H1 (cell line): ENCODE data around the gene CD96. TPM values are rescaled to one million over a fixed set of nuclear protein-coding genes. Genes with fewer than 3 reads are reported as not detected.

Experiments used
- CEBPB ChIP-seq: IDR thresholded peaks from 2 replicates; pipeline ENCODE4 v1.6.1; 2012; ENCODE audit warnings: low read depth, low read length
- EGR1 ChIP-seq: IDR thresholded peaks from 2 replicates; pipeline ENCODE4 v1.6.1; 2011; ENCODE audit warnings: low read depth, low read length, borderline replicate concordance
- EZH2 ChIP-seq: fragments of 200-600 bp; sonication (generic); IDR thresholded peaks from 2 replicates; pipeline ENCODE4 v1.7.1; 2012; ENCODE audit warnings: low read depth, mild to moderate bottlenecking, moderate library complexity, low read length, inconsistent platforms; ENCODE audit not compliant: severe bottlenecking
- JUND ChIP-seq: IDR thresholded peaks from 2 replicates; pipeline ENCODE4 v1.6.1; 2011; ENCODE audit warnings: mild to moderate bottlenecking, improper control_type of control experiment, low read length
- KDM1A ChIP-seq: fragments of 200-600, 300-600 bp; sonication (generic); IDR thresholded peaks from 2 replicates; pipeline ENCODE4 v1.7.1; 2016; ENCODE audit warnings: mild to moderate bottlenecking, low read length, borderline replicate concordance
- MAFK ChIP-seq: IDR thresholded peaks from 2 replicates; pipeline ENCODE4 v1.6.1; 2012; ENCODE audit warnings: low read depth, mild to moderate bottlenecking, improper control_type of control experiment, low read length
- RAD21 ChIP-seq, 2 experiments: IDR thresholded peaks in 1 of 2; conservative IDR thresholded peaks in 1 of 2; 2 replicates each; pipeline ENCODE4 v1.6.1; 2011; ENCODE audit warnings: low read depth in 2 of 2, low read length in 2 of 2, improper control_type of control experiment in 1 of 2, inconsistent platforms in 1 of 2, mild to moderate bottlenecking in 1 of 2, moderate library complexity in 1 of 2
- RFX5 ChIP-seq: IDR thresholded peaks from 2 replicates; pipeline ENCODE4 v1.6.1; 2011; ENCODE audit warnings: low read depth, low read length, improper control_type of control experiment, borderline replicate concordance
- SP4 ChIP-seq: IDR thresholded peaks from 2 replicates; pipeline ENCODE4 v1.6.1; 2012; ENCODE audit warnings: low read length, inconsistent platforms
- TAF7 ChIP-seq: optimal IDR thresholded peaks from 2 replicates; pipeline ENCODE3; 2011; ENCODE audit warnings: low read depth, mild to moderate bottlenecking, inconsistent platforms, low read length, moderate library complexity, borderline replicate concordance
- polyA plus RNA-seq, 7 experiments: library from polyadenylated mRNA; depleted of rRNA in 3 of 7; stranded (reverse) in 5 of 7; unstranded in 2 of 7; fragments of >200 nt in 5 of 7; fragments of 200-250 nt in 2 of 7; gene quantifications; 1 replicate in 5 of 7; 2 replicates in 1 of 7; 4 replicates in 1 of 7; pipeline versions ENCODE4 v1.2.1 to v1.2.3, GENCODE V29; 2011 to 2013; ENCODE audit warnings: missing spikeins in 2 of 7, mixed read lengths in 2 of 7
- total RNA-seq: library from RNA; stranded (reverse); fragmentation: NEBNext Ultra II Directional; extraction: Animal tissue kit (Norgen Biotek cat#: 25700); gene quantifications from 2 replicates; pipeline ENCODE4 v1.2.1, GENCODE V29; 2021
- TF ChIP-seq, protein P1 (sequence below): fragments of 300-600 bp; sonication (generic); IDR thresholded peaks from 2 replicates; pipeline ENCODE4 v1.7.1; 2012; ENCODE audit warnings: low read length, moderate library complexity, mild to moderate bottlenecking, inconsistent platforms; ENCODE audit not compliant: insufficient replicate concordance

CD96 gene
- total and polyA plus RNA-seq, 2 of the 8 experiments (the other 6 are each of a cell fraction or from before 2014, with no cell fraction given) = not detected

GRCh38 chr3:111627092-111627491 lies 85.1 kb downstream of the CD96 start (continued):
- TF ChIP-seq, protein P1, sequence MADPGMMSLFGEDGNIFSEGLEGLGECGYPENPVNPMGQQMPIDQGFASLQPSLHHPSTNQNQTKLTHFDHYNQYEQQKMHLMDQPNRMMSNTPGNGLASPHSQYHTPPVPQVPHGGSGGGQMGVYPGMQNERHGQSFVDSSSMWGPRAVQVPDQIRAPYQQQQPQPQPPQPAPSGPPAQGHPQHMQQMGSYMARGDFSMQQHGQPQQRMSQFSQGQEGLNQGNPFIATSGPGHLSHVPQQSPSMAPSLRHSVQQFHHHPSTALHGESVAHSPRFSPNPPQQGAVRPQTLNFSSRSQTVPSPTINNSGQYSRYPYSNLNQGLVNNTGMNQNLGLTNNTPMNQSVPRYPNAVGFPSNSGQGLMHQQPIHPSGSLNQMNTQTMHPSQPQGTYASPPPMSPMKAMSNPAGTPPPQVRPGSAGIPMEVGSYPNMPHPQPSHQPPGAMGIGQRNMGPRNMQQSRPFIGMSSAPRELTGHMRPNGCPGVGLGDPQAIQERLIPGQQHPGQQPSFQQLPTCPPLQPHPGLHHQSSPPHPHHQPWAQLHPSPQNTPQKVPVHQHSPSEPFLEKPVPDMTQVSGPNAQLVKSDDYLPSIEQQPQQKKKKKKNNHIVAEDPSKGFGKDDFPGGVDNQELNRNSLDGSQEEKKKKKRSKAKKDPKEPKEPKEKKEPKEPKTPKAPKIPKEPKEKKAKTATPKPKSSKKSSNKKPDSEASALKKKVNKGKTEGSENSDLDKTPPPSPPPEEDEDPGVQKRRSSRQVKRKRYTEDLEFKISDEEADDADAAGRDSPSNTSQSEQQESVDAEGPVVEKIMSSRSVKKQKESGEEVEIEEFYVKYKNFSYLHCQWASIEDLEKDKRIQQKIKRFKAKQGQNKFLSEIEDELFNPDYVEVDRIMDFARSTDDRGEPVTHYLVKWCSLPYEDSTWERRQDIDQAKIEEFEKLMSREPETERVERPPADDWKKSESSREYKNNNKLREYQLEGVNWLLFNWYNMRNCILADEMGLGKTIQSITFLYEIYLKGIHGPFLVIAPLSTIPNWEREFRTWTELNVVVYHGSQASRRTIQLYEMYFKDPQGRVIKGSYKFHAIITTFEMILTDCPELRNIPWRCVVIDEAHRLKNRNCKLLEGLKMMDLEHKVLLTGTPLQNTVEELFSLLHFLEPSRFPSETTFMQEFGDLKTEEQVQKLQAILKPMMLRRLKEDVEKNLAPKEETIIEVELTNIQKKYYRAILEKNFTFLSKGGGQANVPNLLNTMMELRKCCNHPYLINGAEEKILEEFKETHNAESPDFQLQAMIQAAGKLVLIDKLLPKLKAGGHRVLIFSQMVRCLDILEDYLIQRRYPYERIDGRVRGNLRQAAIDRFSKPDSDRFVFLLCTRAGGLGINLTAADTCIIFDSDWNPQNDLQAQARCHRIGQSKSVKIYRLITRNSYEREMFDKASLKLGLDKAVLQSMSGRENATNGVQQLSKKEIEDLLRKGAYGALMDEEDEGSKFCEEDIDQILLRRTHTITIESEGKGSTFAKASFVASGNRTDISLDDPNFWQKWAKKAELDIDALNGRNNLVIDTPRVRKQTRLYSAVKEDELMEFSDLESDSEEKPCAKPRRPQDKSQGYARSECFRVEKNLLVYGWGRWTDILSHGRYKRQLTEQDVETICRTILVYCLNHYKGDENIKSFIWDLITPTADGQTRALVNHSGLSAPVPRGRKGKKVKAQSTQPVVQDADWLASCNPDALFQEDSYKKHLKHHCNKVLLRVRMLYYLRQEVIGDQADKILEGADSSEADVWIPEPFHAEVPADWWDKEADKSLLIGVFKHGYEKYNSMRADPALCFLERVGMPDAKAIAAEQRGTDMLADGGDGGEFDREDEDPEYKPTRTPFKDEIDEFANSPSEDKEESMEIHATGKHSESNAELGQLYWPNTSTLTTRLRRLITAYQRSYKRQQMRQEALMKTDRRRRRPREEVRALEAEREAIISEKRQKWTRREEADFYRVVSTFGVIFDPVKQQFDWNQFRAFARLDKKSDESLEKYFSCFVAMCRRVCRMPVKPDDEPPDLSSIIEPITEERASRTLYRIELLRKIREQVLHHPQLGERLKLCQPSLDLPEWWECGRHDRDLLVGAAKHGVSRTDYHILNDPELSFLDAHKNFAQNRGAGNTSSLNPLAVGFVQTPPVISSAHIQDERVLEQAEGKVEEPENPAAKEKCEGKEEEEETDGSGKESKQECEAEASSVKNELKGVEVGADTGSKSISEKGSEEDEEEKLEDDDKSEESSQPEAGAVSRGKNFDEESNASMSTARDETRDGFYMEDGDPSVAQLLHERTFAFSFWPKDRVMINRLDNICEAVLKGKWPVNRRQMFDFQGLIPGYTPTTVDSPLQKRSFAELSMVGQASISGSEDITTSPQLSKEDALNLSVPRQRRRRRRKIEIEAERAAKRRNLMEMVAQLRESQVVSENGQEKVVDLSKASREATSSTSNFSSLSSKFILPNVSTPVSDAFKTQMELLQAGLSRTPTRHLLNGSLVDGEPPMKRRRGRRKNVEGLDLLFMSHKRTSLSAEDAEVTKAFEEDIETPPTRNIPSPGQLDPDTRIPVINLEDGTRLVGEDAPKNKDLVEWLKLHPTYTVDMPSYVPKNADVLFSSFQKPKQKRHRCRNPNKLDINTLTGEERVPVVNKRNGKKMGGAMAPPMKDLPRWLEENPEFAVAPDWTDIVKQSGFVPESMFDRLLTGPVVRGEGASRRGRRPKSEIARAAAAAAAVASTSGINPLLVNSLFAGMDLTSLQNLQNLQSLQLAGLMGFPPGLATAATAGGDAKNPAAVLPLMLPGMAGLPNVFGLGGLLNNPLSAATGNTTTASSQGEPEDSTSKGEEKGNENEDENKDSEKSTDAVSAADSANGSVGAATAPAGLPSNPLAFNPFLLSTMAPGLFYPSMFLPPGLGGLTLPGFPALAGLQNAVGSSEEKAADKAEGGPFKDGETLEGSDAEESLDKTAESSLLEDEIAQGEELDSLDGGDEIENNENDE = no peak
- TF ChIP-seq TAF7 = no peak
- TF ChIP-seq EZH2 = no peak
- no peak for TF ChIP-seq SP4
- TF ChIP-seq JUND = no peak
- no peak for TF ChIP-seq MAFK
- no peak for TF ChIP-seq RFX5
- no peak for TF ChIP-seq RAD21 (IDR thresholded peaks at IDR 0.05 in 1 of 2, conservative IDR thresholded peaks at IDR 0.05 in 1 of 2; ENCODE audit: low read depth in 2 of 2, low read length in 2 of 2)
- TF ChIP-seq CEBPB = no peak
- TF ChIP-seq KDM1A = no peak
- no peak for TF ChIP-seq EGR1
- TF ChIP-seq, all 59 proteins: peak for 0
